Measurements from ENCODE around the gene LRRC17.

DNA sequence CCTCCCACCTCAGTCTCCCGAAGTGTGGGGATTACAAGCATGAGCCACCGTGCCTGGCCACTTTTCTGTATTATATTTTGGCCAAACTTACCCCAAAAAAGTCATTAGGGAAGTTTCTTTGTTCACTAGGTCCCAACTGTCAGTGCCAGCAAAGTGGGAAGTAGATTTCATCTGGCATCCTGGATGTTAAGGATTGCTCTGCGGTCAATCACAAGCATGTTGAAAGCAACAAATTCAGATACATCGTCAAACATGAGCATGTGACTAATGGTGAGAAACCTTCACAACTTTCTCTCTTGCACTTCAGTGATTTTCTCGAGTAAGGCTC lies 14.3 kb upstream of the LRRC17 start:
- TF ChIP-seq EZH2 (IDR thresholded peaks at IDR 0.05; ENCODE audit: insufficient read depth, poor library complexity, severe bottlenecking), result no peak
- no peak for TF ChIP-seq EZH2phosphoT487 (IDR thresholded peaks at IDR 0.05; ENCODE audit: insufficient read depth, low read depth)

All from GM23248 (cell line).